ENCODE measurements around the gene IGSF22. TPM values are rescaled to one million over a fixed set of nuclear protein-coding genes. Genes with fewer than 3 reads are reported as not detected.

IGSF22 gene
- total and polyA plus RNA-seq, 2 of the 8 experiments (the other 6 are each of a cell fraction or from before 2014, with no cell fraction given): 0.14 TPM; not detected in 1

GRCh38 chr11:18677560-18677959, 48.4 kb downstream of the IGSF22 start (continued):
- TF ChIP-seq CHD7 (IDR thresholded peaks at IDR 0.05; ENCODE audit: insufficient replicate concordance, low read length) (no peak), GTF2F1 (IDR thresholded peaks at IDR 0.05; ENCODE audit: borderline replicate concordance, low read depth, low read length) (no peak), CHD1 (IDR thresholded peaks at IDR 0.05; ENCODE audit: low read depth, low read length) (no peak), KDM1A (IDR thresholded peaks at IDR 0.05; ENCODE audit: borderline replicate concordance, low read length) (no peak), E2F6 (IDR thresholded peaks at IDR 0.05) (no peak), KDM5A (IDR thresholded peaks at IDR 0.05; ENCODE audit: low read length) (no peak), CEBPB (IDR thresholded peaks at IDR 0.05; ENCODE audit: low read depth, low read length) (no peak), SIX5 (IDR thresholded peaks at IDR 0.05; ENCODE audit: low read depth, low read length) (no peak), SAP30 (IDR thresholded peaks at IDR 0.05; ENCODE audit: insufficient read depth, insufficient replicate concordance, low read length) (no peak), FOSL1 (IDR thresholded peaks at IDR 0.05; ENCODE audit: insufficient read depth, low read depth, low read length) (no peak)
